ENCODE measurements around the gene MTTP. TPM values are rescaled to one million over a fixed set of nuclear protein-coding genes. Genes with fewer than 3 reads are reported as not detected.

The MTTP gene
- total RNA-seq, 1 donor from 2014 or later: not detected

DNA sequence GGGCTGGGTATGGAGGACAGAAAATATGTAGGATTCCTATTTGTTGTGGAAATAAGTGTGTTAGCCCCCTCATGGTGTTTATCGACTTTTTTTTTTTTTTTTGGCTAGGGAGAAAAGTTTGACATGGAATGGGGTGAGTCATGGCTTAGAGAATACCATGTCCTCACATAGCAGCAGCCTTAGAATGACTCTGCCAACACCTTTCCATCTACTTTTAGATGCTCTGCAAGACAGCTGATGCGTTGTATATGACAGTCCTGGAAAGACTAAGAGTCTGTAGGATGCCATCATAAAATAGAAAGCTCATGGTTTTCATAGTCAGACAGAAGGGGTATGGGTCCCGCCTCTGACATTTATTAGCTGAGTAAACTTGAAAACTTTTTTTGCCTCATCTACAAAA, 37.7 kb downstream of the MTTP start:
- no peaks in the 10 kb centered on the region for H3K9me3 Mint-ChIP-seq (ENCODE audit: low read depth)
- H3K27ac Mint-ChIP-seq (ENCODE audit: unreplicated experiment): no peak overlapping the region
- H3K4me1 Mint-ChIP-seq (ENCODE audit: low read depth): no peaks in the 10 kb centered on the region
- DNase-seq (ENCODE audit: low spot score): no peak
- H3K27me3 Mint-ChIP-seq (ENCODE audit: low read depth): peaks cover 13% of the 10 kb centered on the region
- no peak overlapping the region for H3K4me3 Mint-ChIP-seq (ENCODE audit: unreplicated experiment)
- no peak for TF ChIP-seq CTCF (IDR thresholded peaks at IDR 0.05)
- H3K36me3 Mint-ChIP-seq (ENCODE audit: low read depth): no peaks in the 10 kb centered on the region

- H3K4me3 Mint-ChIP-seq (ENCODE audit: unreplicated experiment): no peak overlapping the region
- H3K27ac Mint-ChIP-seq (ENCODE audit: unreplicated experiment): no peak overlapping the region
- TF ChIP-seq CTCF (IDR thresholded peaks at IDR 0.05): no peak
- H3K36me3 Mint-ChIP-seq (ENCODE audit: low read depth): no peaks in the 10 kb centered on the region
- no peaks in the 10 kb centered on the region for H3K9me3 Mint-ChIP-seq (ENCODE audit: low read depth)
- peaks cover 15% of the 10 kb centered on the region for H3K27me3 Mint-ChIP-seq (ENCODE audit: low read depth)
- no peak for DNase-seq (ENCODE audit: low spot score)
- no peaks in the 10 kb centered on the region for H3K4me1 Mint-ChIP-seq (ENCODE audit: low read depth)
Measured at GRCh38 chr4:99612704-99613103, 38.1 kb downstream of the MTTP start.

- H3K9me3 Mint-ChIP-seq (ENCODE audit: low read depth): no peaks in the 10 kb centered on the region
Measured at GRCh38 chr4:99614491-99614890, 39.9 kb downstream of the MTTP start.

GRCh38 chr4:99615170-99615820, 40.7 kb downstream of the MTTP start:
- no peak for DNase-seq (ENCODE audit: low spot score)
- H3K4me3 Mint-ChIP-seq (ENCODE audit: unreplicated experiment): no peak overlapping the region
- no peaks in the 10 kb centered on the region for H3K9me3 Mint-ChIP-seq (ENCODE audit: low read depth)
- no peak overlapping the region for H3K27ac Mint-ChIP-seq (ENCODE audit: unreplicated experiment)
- no peak for TF ChIP-seq CTCF (IDR thresholded peaks at IDR 0.05)
- H3K27me3 Mint-ChIP-seq (ENCODE audit: low read depth): peaks cover 12% of the 10 kb centered on the region
- H3K36me3 Mint-ChIP-seq (ENCODE audit: low read depth): no peaks in the 10 kb centered on the region
- H3K4me1 Mint-ChIP-seq (ENCODE audit: low read depth): no peaks in the 10 kb centered on the region

More at GRCh38 chr4:99614491-99614890, 39.9 kb downstream of the MTTP start:
- H3K27me3 Mint-ChIP-seq (ENCODE audit: low read depth): peaks cover 13% of the 10 kb centered on the region
- DNase-seq (ENCODE audit: low spot score): no peak
- no peaks in the 10 kb centered on the region for H3K4me1 Mint-ChIP-seq (ENCODE audit: low read depth)
- TF ChIP-seq CTCF (IDR thresholded peaks at IDR 0.05): no peak
- H3K4me3 Mint-ChIP-seq (ENCODE audit: unreplicated experiment): no peak overlapping the region
- H3K27ac Mint-ChIP-seq (ENCODE audit: unreplicated experiment): no peak overlapping the region
- H3K36me3 Mint-ChIP-seq (ENCODE audit: low read depth): no peaks in the 10 kb centered on the region

DNA sequence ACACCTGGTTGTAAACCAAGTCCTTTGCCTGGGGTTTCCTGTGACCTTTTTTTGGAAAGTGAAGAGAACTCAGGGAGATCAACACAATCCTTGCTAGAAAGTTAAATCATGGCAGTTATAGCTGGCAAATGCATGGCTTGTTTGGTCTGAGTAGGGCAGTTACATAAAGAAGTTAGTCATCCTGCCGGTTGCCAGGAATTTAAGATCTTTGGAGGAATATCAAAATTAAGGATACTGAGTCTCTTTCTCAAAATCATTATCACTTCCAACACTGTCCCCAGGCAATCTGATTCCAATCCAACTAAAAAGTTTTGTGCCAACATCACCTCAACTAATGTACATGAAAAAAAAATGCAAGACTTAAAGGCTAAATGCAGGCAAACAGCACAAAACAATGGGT, 42.8 kb downstream of the MTTP start:
- Mint-ChIP-seq H3K36me3 (ENCODE audit: low read depth) (no peaks in the 10 kb centered on the region), H3K9me3 (ENCODE audit: low read depth) (no peaks in the 10 kb centered on the region), H3K27ac (ENCODE audit: unreplicated experiment) (no peak overlapping the region), H3K27me3 (ENCODE audit: low read depth) (peaks cover 12% of the 10 kb centered on the region), H3K4me1 (ENCODE audit: low read depth) (no peaks in the 10 kb centered on the region), H3K4me3 (ENCODE audit: unreplicated experiment) (no peak overlapping the region)
- no peak for TF ChIP-seq CTCF (IDR thresholded peaks at IDR 0.05)
- DNase-seq (ENCODE audit: low spot score): no peak
